ENCODE results near the gene DPYSL3.

DNA sequence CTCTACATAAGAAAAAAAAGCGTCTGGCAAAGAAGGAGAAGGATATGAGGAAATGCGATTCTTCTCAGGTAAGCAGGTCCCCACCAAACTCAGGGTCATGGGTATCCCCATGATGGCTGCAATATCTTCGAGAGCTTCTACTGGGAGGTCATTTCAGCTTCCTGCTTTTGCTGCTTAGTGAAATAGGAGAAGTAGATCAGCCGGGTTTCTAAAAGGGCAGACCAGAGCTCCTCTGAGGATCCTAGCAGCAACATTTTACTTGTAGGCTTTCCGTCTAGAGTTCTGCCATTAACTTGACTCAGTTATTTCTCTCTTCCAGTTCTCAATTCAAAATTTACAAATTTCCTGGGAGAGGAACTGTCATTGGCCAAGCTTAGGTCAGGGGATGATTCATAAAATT is 134.7 kb downstream of the DPYSL3 start:
- TF ChIP-seq POLR2A (IDR thresholded peaks at IDR 0.05) = no peak
- TF ChIP-seq, protein P1, sequence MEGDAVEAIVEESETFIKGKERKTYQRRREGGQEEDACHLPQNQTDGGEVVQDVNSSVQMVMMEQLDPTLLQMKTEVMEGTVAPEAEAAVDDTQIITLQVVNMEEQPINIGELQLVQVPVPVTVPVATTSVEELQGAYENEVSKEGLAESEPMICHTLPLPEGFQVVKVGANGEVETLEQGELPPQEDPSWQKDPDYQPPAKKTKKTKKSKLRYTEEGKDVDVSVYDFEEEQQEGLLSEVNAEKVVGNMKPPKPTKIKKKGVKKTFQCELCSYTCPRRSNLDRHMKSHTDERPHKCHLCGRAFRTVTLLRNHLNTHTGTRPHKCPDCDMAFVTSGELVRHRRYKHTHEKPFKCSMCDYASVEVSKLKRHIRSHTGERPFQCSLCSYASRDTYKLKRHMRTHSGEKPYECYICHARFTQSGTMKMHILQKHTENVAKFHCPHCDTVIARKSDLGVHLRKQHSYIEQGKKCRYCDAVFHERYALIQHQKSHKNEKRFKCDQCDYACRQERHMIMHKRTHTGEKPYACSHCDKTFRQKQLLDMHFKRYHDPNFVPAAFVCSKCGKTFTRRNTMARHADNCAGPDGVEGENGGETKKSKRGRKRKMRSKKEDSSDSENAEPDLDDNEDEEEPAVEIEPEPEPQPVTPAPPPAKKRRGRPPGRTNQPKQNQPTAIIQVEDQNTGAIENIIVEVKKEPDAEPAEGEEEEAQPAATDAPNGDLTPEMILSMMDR (IDR thresholded peaks at IDR 0.05) = no peak

Data from tibial nerve (tissue), 3 donors.